SK-N-SH (cell line): ENCODE measurements around the gene GALC. TPM values are rescaled to one million over a fixed set of nuclear protein-coding genes. Genes with fewer than 3 reads are reported as not detected.

Experiments used
- CTCF ChIA-PET: fragments of 300-600, 350-600 bp; formaldehyde crosslinking; extraction: SDS; loops from one replicate; lab custom pipeline; 2021; lab: Yijun Ruan, JAX
- POLR2A ChIA-PET: fragments of 350-600 bp; sonication (Branson Sonifier 250); formaldehyde crosslinking; extraction: SDS; loops from one replicate; lab custom pipeline; 2020; ENCODE audit warnings: antibody characterized with exemption, inconsistent platforms; lab: Yijun Ruan, JAX
- DNase-seq: peaks from one replicate; pipeline ENCODE4 v3.0.0; 2012
- H2AFZ ChIP-seq: fragments of 200-600 bp; sonication (generic); 2 replicates; pipeline ENCODE4 v1.8.1; 2016; ENCODE audit warnings: antibody characterized with exemption, mild to moderate bottlenecking, low read depth
- H3F3A ChIP-seq: fragments of 200-600 bp; sonication (generic); replicated peaks from 2 replicates; pipeline ENCODE3; 2016; ENCODE audit warnings: antibody characterized with exemption, mild to moderate bottlenecking; ENCODE audit not compliant: insufficient read depth
- H3K27ac ChIP-seq, 2 experiments: fragments of 200-500 bp in 1 of 2; fragments of 200-600 bp in 1 of 2; sonication (Bioruptor generic) in 1 of 2; sonication (generic), shearing (Covaris generic) in 1 of 2; 2 replicates each; pipeline versions ENCODE4 v1.5.1 to v1.6.1; 2014 to 2016; ENCODE audit warnings: low read depth in 2 of 2, inconsistent platforms in 1 of 2, low read length in 1 of 2, mild to moderate bottlenecking in 1 of 2, mixed read lengths in 1 of 2
- H3K27me3 ChIP-seq: fragments of 200-600 bp; sonication (generic), shearing (Covaris generic); 2 replicates; pipeline ENCODE4 v1.6.1; 2016; ENCODE audit warnings: mixed run types; ENCODE audit not compliant: insufficient read depth
- H3K36me3 ChIP-seq, 2 experiments: fragments of 200-500 bp in 1 of 2; fragments of 200-600 bp in 1 of 2; sonication (Bioruptor generic) in 1 of 2; sonication (generic) in 1 of 2; replicated peaks in 1 of 2; 2 replicates each; pipeline versions ENCODE3 to v1.5.1; 2014 to 2016; ENCODE audit warnings: low read length in 1 of 2, mild to moderate bottlenecking in 1 of 2; ENCODE audit not compliant: insufficient read depth in 2 of 2, control insufficient read depth in 1 of 2
- H3K4me1 ChIP-seq, 2 experiments: fragments of 200-500 bp in 1 of 2; fragments of 200-600 bp in 1 of 2; sonication (Bioruptor generic) in 1 of 2; sonication (generic), shearing (Covaris generic) in 1 of 2; 2 replicates each; pipeline versions ENCODE4 v1.5.1 to v1.6.1; 2014 to 2016; ENCODE audit warnings: low read depth in 1 of 2, low read length in 1 of 2, mixed run types in 1 of 2; ENCODE audit not compliant: insufficient read depth in 2 of 2, control insufficient read depth in 1 of 2
- H3K4me2 ChIP-seq: fragments of 200-600 bp; sonication (generic), shearing (Covaris generic); 2 replicates; pipeline ENCODE4 v1.6.1; 2017; ENCODE audit warnings: mixed run types
- H3K4me3 ChIP-seq, 2 experiments: fragments of 200-500 bp in 1 of 2; fragments of 200-600 bp in 1 of 2; sonication (Bioruptor generic) in 1 of 2; sonication (generic), shearing (Covaris generic) in 1 of 2; 2 replicates each; pipeline versions ENCODE4 v1.5.1 to v1.8.1; 2014 to 2016; ENCODE audit warnings: low read depth in 2 of 2, inconsistent platforms in 1 of 2, low read length in 1 of 2, mild to moderate bottlenecking in 1 of 2, mixed read lengths in 1 of 2, moderate library complexity in 1 of 2
- H3K79me2 ChIP-seq: fragments of 200-600 bp; sonication (generic); 2 replicates; pipeline ENCODE4 v1.8.1; 2017; ENCODE audit warnings: mild to moderate bottlenecking; ENCODE audit not compliant: insufficient read depth
- H3K9ac ChIP-seq: fragments of 200-600 bp; sonication (generic); 2 replicates; pipeline ENCODE4 v1.6.1; 2017; ENCODE audit warnings: mixed run types
- H3K9me2 ChIP-seq: fragments of 200-600 bp; sonication (generic); 2 replicates; pipeline ENCODE4 v1.6.1; 2017; ENCODE audit warnings: mixed run types
- H3K9me3 ChIP-seq: fragments of 200-600 bp; sonication (generic); 2 replicates; pipeline ENCODE4 v1.6.1; 2017; ENCODE audit warnings: mixed run types, mild to moderate bottlenecking, moderate library complexity
- H4K20me1 ChIP-seq: fragments of 200-600 bp; sonication (generic); 2 replicates; pipeline ENCODE4 v1.6.1; 2017; ENCODE audit warnings: mild to moderate bottlenecking, mixed run types; ENCODE audit not compliant: insufficient read depth
- ELF1 ChIP-seq: IDR thresholded peaks from 2 replicates; pipeline ENCODE4 v1.4.0; 2012
- FOSL2 ChIP-seq: IDR thresholded peaks from 2 replicates; pipeline ENCODE4 v1.4.0; 2012; ENCODE audit warnings: low read depth, mild to moderate bottlenecking, moderate library complexity, borderline replicate concordance
- FOXJ3 ChIP-seq: sonication (generic); formaldehyde crosslinking; IDR thresholded peaks from 2 replicates; pipeline ENCODE4 v1.5.1; 2020; ENCODE audit warnings: mild to moderate bottlenecking, missing genetic modification reagents
- FOXM1 ChIP-seq: IDR thresholded peaks from 2 replicates; pipeline ENCODE4 v1.4.0; 2012; ENCODE audit warnings: low read depth, mild to moderate bottlenecking
- MEF2A ChIP-seq: IDR thresholded peaks from 2 replicates; pipeline ENCODE4 v1.4.0; 2012; ENCODE audit warnings: low read depth, borderline replicate concordance
- NRF1 ChIP-seq: IDR thresholded peaks from 2 replicates; pipeline ENCODE4 v1.6.1; 2012; ENCODE audit warnings: low read depth, mild to moderate bottlenecking, low read length
- POLR2AphosphoS5 ChIP-seq: IDR thresholded peaks from 2 replicates; pipeline ENCODE4 v1.6.1; 2012; ENCODE audit warnings: low read depth, low read length
- REST ChIP-seq: IDR thresholded peaks from 2 replicates; pipeline ENCODE4 v1.6.1; 2012; ENCODE audit warnings: mild to moderate bottlenecking, low read depth, low read length, moderate library complexity
- RXRA ChIP-seq: IDR thresholded peaks from 2 replicates; pipeline ENCODE4 v1.4.0; 2012; ENCODE audit warnings: low read depth, mild to moderate bottlenecking, borderline replicate concordance
- SIN3A ChIP-seq: IDR thresholded peaks from 2 replicates; pipeline ENCODE4 v1.6.1; 2012; ENCODE audit warnings: low read depth, mild to moderate bottlenecking, low read length, moderate library complexity, borderline replicate concordance
- SMC3 ChIP-seq: IDR thresholded peaks from 2 replicates; pipeline ENCODE4 v1.6.1; 2012; ENCODE audit warnings: low read depth, low read length, improper control_type of control experiment
- TAF1 ChIP-seq: IDR thresholded peaks from 2 replicates; pipeline ENCODE4 v1.6.1; 2012; ENCODE audit warnings: low read depth, mild to moderate bottlenecking, low read length, moderate library complexity, borderline replicate concordance
- TCF12 ChIP-seq: IDR thresholded peaks from 2 replicates; pipeline ENCODE4 v1.4.0; 2012
- WGBS: methylation state at CpG from one replicate; pipeline ENCODE4 v1.1.6; 2017; ENCODE audit warnings: low lambda C conversion rate; 5-methylcytosine and 5-hydroxymethylcytosine counted together
- polyA plus RNA-seq, 3 experiments: library from polyadenylated mRNA; depleted of rRNA; stranded (reverse); fragments of >200 nt; gene quantifications; 2 replicates each; pipeline ENCODE4 v1.2.3, GENCODE V29; 2012
- TF ChIP-seq, protein P1 (sequence below): fragments of 200-600 bp; sonication (generic); IDR thresholded peaks from 2 replicates; pipeline ENCODE4 v1.6.1; 2017; ENCODE audit warnings: antibody characterized with exemption, mild to moderate bottlenecking, moderate library complexity

GALC gene
- polyA plus RNA-seq, 1 of the 3 experiments (the other 2 are of a cell fraction) = 9.7 TPM

GRCh38 chr14:87998482-87998881 lies 5.5 kb upstream of the GALC start:
- TF ChIP-seq MEF2A (no peak), RXRA (no peak), SMC3 (no peak), SIN3A (no peak), TAF1 (no peak), POLR2AphosphoS5 (no peak), FOSL2 (no peak), FOXJ3 (CRISPR knock-in tag) (no peak)

DNA sequence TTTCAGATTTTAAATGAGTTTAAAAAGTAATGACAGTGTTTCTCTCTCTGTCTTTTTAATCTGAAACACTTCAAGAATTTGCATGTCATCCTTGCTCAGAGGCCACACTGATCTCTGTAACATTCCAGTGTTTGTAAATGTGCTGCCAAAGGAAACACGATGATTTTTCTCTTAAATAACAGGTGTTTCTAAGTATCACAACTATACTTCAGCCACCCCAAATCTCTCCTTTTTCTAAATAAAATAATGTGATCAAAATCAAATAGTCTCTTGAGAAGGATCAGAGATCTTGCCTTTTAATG lies 3.3 kb upstream of the GALC start:
- DNase-seq = no peak
- Histone ChIP-seq H3K27ac (no peak overlapping the region), H2AFZ (no peak overlapping the region), H3K4me3 (no peak overlapping the region), H3K9me2 (no peaks in the 10 kb centered on the region), H3K9ac (no peak overlapping the region), H3K36me3 (no peaks in the 10 kb centered on the region), H3K27me3 (no peaks in the 10 kb centered on the region), H3F3A (no peaks in the 10 kb centered on the region), H3K9me3 (no peaks in the 10 kb centered on the region), H3K79me2 (no peaks in the 10 kb centered on the region), H3K4me1 (peaks cover 0 to 7% of the 10 kb centered on the region in 2 experiments; a peak in 1 of 4 replicates), H3K4me2 (no peak overlapping the region), H4K20me1 (no peaks in the 10 kb centered on the region)
- POLR2A ChIA-PET = no interaction called here
- 52% methylated on average over 1 of the region's 1 CpG for WGBS
- TF ChIP-seq TCF12 (no peak), MEF2A (no peak), ELF1 (no peak)
- CTCF ChIA-PET = no interaction called here

More at GRCh38 chr14:87998482-87998881, 5.5 kb upstream of the GALC start:
- no peaks in the 10 kb centered on the region for H3K9me2 ChIP-seq
- no peak overlapping the region for H3K9ac ChIP-seq
- no peak for DNase-seq
- H2AFZ ChIP-seq = no peak overlapping the region
- ChIA-PET POLR2A (no interaction called here), CTCF (interaction anchor here (1.3 to 1.7 kb wide), 2 partner anchors 16 to 191 kb away, joined by 3 to 5 read pairs; no protein-coding TSS in a partner anchor)
- no peaks in the 10 kb centered on the region for H3K27me3 ChIP-seq
- H3K9me3 ChIP-seq = no peaks in the 10 kb centered on the region
- no peak overlapping the region for H3K4me3 ChIP-seq
- no peaks in the 10 kb centered on the region for H4K20me1 ChIP-seq
- H3K79me2 ChIP-seq = no peaks in the 10 kb centered on the region
- H3K4me2 ChIP-seq = no peak overlapping the region
- H3K36me3 ChIP-seq = no peaks in the 10 kb centered on the region
- H3F3A ChIP-seq = no peaks in the 10 kb centered on the region
- H3K27ac ChIP-seq = no peak overlapping the region
- H3K4me1 ChIP-seq = peaks cover 0 to under 1% of the 10 kb centered on the region in 2 experiments; a peak in 1 of 4 replicates

- Histone ChIP-seq H4K20me1 (no peaks in the 10 kb centered on the region), H3K4me1 (peaks cover 0 to 7% of the 10 kb centered on the region in 2 experiments; a peak in 1 of 4 replicates), H3K9ac (no peak overlapping the region), H3F3A (no peaks in the 10 kb centered on the region), H3K9me2 (no peaks in the 10 kb centered on the region), H3K4me3 (no peak overlapping the region), H3K36me3 (no peaks in the 10 kb centered on the region), H3K79me2 (no peaks in the 10 kb centered on the region), H3K27me3 (no peaks in the 10 kb centered on the region), H3K9me3 (no peaks in the 10 kb centered on the region), H3K27ac (no peak overlapping the region), H2AFZ (peak overlapping the region; percentile 4; the same call in 1 of the 2 replicates), H3K4me2 (no peak overlapping the region)
- ChIA-PET CTCF (interaction anchor here (1.4 to 3.0 kb wide), 2 partner anchors 18 to 51 kb away, joined by 6 to 11 read pairs; no protein-coding TSS in a partner anchor), POLR2A (no interaction called here)
- 65% methylated on average over 6 of the region's 6 CpGs for WGBS
- DNase-seq = no peak
- no peak for TF ChIP-seq REST
- no peak for TF ChIP-seq RXRA
- TF ChIP-seq FOXM1 = no peak
- TF ChIP-seq, protein P1, sequence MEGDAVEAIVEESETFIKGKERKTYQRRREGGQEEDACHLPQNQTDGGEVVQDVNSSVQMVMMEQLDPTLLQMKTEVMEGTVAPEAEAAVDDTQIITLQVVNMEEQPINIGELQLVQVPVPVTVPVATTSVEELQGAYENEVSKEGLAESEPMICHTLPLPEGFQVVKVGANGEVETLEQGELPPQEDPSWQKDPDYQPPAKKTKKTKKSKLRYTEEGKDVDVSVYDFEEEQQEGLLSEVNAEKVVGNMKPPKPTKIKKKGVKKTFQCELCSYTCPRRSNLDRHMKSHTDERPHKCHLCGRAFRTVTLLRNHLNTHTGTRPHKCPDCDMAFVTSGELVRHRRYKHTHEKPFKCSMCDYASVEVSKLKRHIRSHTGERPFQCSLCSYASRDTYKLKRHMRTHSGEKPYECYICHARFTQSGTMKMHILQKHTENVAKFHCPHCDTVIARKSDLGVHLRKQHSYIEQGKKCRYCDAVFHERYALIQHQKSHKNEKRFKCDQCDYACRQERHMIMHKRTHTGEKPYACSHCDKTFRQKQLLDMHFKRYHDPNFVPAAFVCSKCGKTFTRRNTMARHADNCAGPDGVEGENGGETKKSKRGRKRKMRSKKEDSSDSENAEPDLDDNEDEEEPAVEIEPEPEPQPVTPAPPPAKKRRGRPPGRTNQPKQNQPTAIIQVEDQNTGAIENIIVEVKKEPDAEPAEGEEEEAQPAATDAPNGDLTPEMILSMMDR = no peak
- TF ChIP-seq NRF1 = no peak
Observed at GRCh38 chr14:87995500-87996290, 2.7 kb upstream of the GALC start.
